Fibroblast of gingiva (primary cell): ENCODE results near the gene IRAG1.
"Not testable (repeated sequence)": the region's sequence is repeated elsewhere in the genome, so short reads cannot be mapped to it uniquely, and the experiment has no call there.

Source experiments
- DNase-seq: peaks from one replicate; pipeline ENCODE4 v3.0.0-alpha.2; 2011; ENCODE audit warnings: low read depth

IRAG1 gene

GRCh38 chr11:10701982-10702381, 8.4 kb upstream of the IRAG1 start:
- DNase-seq = no peak

- DNase-seq = peak; percentile 62
Measured at GRCh38 chr11:10699072-10699471, 5.5 kb upstream of the IRAG1 start.

DNA sequence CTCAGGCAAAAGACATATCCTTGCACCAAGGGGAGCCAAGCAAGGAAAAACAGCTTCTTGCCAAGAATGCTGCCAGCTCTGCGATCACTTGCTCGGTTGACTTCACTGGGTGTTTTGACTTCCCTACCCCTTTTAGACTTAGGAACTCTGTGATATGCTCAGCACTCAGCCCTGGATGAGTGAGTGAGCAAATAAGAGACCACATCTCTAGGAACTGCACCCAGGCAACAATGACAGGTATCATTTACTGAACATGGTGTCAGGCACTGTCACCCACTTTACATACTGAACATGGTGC, 3.7 kb upstream of the IRAG1 start:
- no peak for DNase-seq

- DNase-seq = no peak
Measured at GRCh38 chr11:10696468-10697322, 3.1 kb upstream of the IRAG1 start.

DNA sequence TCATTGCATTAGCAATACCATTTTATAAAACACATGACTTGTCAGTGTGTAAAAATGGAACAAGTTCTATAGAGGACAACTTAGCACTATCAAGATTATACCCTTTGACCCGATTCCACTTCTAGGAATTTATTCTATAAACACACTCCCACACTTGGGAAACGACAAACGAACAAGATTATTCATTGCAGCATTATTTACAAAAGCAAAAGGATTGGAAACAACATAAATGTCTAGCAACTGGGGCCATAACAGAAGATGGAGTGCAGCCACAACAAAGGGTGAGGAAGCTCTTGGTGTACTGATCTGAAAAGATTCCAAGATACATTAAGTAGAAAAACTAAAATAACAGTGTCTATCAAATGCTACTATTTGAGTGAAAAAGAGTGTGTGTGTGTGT, 2.3 kb upstream of the IRAG1 start:
- peak; percentile 14 for DNase-seq

DNA sequence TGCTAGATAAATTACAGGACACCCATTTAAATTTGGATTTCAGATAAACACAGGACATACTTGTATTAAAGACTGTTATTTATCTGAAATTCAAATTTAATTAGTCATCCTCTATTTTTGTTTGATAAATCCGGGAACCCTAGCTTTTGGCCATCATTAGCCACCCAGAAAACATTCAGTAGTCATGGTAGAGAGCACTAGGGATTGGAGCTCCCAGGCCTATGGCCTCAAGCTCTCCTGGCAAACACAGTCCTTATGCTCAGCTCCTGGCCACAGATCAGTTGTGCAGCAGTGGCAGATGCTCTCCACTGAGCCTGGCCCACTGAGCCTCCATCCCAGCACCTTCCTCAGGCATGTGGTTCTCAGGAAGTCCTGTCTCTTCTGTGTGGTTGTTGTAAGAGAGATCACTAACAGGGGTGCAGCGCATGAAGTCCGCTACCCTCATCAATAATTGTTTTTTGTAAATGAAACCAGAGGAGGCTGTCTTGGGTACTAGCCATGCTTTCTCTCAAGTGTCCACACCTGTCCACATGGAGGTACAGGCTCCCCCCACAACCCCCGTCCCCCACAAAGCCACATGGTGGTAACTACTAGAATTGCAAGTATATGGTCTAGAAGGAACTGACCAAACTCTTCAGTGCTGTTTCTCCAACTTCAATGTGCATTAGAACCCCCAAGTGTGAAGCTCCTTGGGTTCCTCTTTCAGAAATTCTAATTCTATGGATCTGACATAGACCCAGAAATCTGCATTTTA, 1.1 kb upstream of the IRAG1 start:
- DNase-seq = peak; percentile 28

- no peak for DNase-seq
Measured at GRCh38 chr11:10692531-10693115, 932 bp downstream of the IRAG1 start.

DNA sequence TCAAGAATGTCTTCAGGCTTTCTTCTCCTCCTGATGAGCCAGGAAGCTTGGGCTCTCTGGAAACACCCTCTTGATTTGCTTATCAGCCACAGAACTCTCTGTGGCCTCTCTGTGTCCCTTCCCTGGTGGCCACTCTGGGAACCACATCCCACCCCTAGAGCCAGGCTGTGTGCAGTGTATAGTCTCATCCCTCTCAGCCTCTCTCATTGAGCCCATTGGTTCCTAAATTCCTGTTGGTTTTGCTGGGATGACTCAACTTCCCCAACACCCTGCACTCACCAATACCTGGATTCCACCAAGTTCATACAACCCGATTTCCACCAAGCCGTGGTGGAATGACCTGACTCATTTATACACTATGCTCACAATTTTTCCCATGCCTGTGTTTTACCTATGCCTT, 5.2 kb downstream of the IRAG1 start:
- no peak for DNase-seq

GRCh38 chr11:10686311-10686710, 7.2 kb downstream of the IRAG1 start:
- DNase-seq = no peak

DNA sequence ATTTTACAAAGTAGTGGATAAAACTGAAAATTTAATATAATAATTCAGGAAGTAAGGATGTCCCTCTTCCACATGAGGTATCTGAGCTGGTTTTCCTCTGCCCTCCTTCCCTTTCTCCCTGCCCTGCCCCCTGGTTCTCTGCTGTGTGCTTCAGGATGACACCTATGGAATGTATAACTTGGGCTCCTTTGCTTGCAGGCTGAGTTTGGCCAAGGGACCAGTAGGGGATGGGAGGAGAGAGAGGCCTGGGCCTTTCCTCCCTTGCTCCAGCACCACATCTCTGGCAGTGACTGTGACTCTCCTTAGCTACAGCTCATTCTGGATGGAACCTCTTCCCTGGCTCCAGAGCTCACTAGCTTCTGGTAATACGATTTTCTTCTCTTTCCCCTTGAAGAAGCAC, 10.1 kb downstream of the IRAG1 start:
- DNase-seq = no peak

DNA sequence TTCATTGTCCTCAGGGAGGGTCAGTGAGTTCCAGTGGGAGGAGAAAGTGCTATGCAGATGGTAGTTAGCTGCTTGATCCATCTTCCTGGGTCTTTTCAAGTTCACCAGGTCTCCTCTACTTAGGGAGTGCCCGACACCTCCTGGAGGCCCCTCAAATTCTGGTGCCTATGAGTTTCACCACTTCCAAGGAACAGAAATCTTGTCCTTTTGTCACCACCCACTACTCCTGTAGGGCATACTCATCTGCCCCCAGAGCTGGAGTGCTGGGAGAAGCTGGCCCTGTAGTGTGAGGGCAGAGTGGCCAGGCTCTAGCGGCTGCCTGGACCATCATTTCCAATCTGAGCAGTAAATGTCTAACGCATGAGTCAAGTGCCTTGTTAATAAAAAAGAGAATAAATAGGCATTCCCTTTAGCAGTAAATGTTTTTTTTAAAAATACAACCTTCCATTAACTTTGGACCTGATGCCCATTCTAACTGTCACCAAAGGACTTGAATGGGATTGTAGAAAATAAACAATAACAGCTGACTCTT, 12.5 kb downstream of the IRAG1 start:
- no peak for DNase-seq

GRCh38 chr11:10680279-10680678, 13.3 kb downstream of the IRAG1 start:
- DNase-seq = not testable (repeated sequence)

DNA sequence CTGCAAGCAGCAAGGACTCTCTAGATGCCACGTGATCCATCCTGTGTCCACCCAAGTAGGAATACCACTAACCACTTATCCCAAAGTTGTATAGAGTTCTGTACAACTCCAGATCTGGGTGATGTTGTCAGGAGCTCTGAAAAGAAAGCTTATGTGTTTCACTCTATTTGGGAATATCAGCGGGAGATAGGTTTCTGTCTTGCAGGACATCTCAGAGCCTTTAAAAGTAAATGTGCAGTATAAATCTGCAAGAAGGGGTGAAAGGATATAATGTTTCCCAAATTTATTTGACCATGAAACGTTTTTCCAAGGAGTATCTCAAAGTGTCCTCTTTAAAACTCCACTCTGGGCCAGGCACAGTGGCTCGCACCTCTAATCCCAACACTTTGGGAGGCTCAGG, 13.9 kb downstream of the IRAG1 start:
- no peak for DNase-seq

GRCh38 chr11:10678101-10678500, 15.5 kb downstream of the IRAG1 start:
- DNase-seq = no peak

GRCh38 chr11:10676919-10677318, 16.6 kb downstream of the IRAG1 start:
- DNase-seq = no peak

DNA sequence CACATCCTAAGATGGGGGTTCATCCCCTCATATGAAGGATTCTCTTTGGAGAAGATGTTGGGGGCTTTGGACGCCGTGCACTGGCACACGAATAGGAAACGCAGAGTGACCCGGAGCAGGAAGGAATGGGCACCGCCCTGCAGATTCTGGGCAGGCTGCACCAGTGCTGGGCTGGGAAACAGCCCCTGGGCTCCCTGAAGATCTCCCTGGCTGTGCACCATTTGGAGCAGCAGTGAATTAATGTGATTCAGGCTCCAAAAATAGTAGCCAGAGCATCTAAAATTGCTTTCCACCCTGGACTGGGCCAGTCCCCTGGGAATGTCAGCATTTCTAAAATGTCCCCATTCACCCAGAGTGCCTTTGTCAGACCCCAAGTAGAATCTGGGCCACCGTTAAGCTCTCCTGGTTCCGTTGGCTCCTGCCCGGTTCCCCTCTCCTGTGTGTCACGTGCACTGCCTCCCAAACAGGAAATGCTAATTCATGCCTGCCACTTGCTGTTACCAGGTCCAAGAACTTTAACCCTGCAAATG, 18.6 kb downstream of the IRAG1 start:
- DNase-seq = peak; percentile 44

DNA sequence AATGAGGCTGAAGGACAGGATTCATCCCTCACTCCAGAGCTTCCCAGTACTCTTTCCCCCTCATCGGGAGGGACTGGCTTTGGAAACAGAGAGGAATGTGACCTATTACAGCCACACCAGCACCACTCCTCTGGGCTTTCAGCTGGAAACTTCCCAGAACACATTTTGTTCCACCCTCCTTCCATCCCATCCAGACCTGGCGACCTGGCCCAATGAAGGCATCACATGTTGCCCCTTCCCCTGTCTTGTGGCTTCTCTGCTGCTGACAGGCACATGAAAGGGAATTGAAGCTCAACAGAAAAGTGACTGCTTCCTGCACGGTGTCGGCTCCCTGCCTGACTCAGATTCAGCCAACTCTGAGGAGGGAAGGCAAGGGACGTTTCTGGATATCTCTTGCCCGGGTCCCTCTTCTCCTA, 19.1 kb downstream of the IRAG1 start:
- no peak for DNase-seq

DNA sequence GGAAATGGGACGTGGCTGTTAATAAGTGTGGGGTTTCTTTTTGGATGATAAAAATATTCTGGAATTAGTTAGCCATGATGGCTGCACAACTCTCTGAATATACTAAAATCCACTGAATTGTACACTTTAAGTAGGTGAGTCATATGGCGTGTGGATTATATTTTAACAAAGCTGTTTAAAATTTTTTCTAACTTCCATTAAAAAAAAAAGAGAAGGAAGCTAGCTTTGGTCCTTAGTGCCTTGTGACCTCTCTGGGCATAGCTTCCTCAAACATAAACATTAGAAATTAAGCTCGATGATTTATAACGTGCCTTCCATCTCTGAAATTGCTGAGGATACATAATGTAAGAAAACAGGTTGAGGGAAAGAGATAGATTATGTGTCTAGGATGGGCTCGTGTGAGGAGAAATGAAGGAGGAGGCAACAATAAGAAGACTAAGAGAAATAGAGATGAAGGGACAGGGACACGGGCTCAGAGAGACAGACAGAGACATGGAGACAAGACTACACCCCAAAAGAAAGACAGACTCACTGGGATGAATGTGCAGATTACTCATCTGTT, 20.0 kb downstream of the IRAG1 start:
- DNase-seq = no peak

DNA sequence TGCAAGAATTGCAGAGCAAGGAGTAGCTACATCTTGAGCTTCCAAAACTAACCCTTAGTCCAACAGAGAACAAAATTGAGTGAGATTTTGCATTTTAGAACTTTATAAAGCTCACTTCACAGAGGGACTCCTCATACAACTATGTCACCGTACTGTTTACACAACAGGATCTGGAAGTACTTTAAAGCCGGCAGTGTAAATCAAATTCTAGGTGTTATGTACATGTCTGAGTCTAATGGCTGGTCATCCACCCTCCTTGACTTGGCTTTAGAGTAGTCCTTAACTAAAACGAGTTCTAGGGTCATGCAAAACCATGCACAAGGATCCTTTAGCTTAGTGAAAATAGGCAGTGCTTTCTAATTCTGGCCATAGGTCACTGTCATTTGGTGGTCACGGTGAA, 23.5 kb downstream of the IRAG1 start:
- no peak for DNase-seq

DNA sequence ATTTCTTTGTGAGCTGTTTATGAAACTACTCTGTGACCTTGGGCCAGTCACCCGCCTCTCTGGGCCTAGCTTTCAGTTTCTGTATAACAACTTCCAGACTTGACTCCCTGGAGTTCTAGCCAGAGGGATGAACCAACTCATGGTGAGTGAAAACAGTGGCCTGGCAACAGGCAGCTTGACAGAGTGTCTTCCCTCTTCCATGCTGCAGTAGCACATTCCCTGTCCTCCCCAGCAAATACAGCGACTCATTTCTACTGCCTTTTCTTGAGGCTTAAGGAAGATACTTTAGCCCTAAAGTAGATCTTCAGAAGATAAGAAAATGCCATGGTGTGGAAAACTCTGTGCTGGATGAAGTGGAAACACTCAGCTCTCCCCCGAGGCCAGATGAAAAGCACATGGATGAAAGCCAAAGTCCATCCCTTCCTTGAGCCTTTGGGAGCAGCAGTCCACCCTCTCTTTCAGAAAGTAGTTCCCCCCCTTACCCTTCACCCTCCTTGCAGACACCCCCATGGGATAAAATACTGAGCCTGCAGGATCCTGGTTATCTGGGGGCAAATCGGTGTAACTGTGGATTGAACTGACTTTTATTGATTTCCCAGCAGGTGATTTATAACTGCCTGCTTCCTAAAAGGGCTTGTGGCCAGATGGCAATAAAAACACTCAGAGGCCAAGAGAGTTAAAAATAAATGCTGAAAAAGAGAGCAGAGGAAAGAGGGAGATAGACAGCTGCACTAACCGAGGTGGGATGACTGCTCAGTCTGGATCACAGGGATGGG, 24.1 kb downstream of the IRAG1 start:
- peak; percentile 55 for DNase-seq

GRCh38 chr11:10667521-10667885, 26.1 kb downstream of the IRAG1 start:
- no peak for DNase-seq
